GM12878 (cell line): ENCODE data around the gene MYOCD. TPM values are rescaled to one million over a fixed set of nuclear protein-coding genes. Genes with fewer than 3 reads are reported as not detected.

Source experiments
- ATAC-seq: fragments of 200-7000 bp; cut with Tn5 transposase; 3 replicates; pipeline ENCODE4 v1.9.1; 2020; ENCODE audit warnings: mild to moderate bottlenecking, moderate library complexity
- BruUV-seq: library from RNA; stranded (reverse); fragments of 400-500 nt; replicated peaks from 2 replicates; lab custom pipeline; 2021; lab: Mats Ljungman, UMichigan
- CTCF ChIA-PET: fragments of 300-600 bp; sonication (Branson Sonifier 250); formaldehyde crosslinking; extraction: SDS; loops from one replicate; lab custom pipeline; 2021; ENCODE audit warnings: inconsistent platforms; lab: Yijun Ruan, JAX
- POLR2A ChIA-PET: fragments of 350-600 bp; formaldehyde crosslinking; extraction: SDS; loops from one replicate; lab custom pipeline; 2021; ENCODE audit warnings: inconsistent platforms; lab: Charles Lee
- RAD21 ChIA-PET: fragments of 300-600 bp; sonication (Branson Sonifier 250); formaldehyde crosslinking; loops from one replicate; lab custom pipeline; 2023; ENCODE audit warnings: antibody characterized with exemption; ENCODE audit not compliant: unreplicated experiment; lab: Charles Lee
- SMC1A ChIA-PET: fragments of 300-600 bp; sonication (Branson Sonifier 250); formaldehyde crosslinking; loops from one replicate; lab custom pipeline; 2023; ENCODE audit not compliant: unreplicated experiment, uncharacterized antibody; lab: Charles Lee
- DNase-seq: peaks from one replicate; pipeline ENCODE4 v3.0.0-alpha.2; 2011; ENCODE audit warnings: low read depth, low spot score
- FAIRE-seq: peaks from 3 replicates; lab custom pipeline; 2011; peaks lifted over from hg19 to GRCh38; lab: Jason Lieb, UNC
- H2AFZ ChIP-seq: 2 replicates; pipeline ENCODE4 v1.6.0; 2011; ENCODE audit warnings: low read depth, low read length, control low read depth; ENCODE audit not compliant: control insufficient read depth
- H3K27ac ChIP-seq: 2 replicates; pipeline ENCODE4 v1.5.1; 2011; ENCODE audit warnings: control low read depth; ENCODE audit not compliant: control insufficient read depth, insufficient read depth
- H3K27me3 ChIP-seq, 2 experiments: replicated peaks in 1 of 2; 2 replicates each; pipeline versions ENCODE4 v1.6.0 to v1.6.1; 2011; ENCODE audit warnings: low read length in 1 of 2; ENCODE audit not compliant: control insufficient read depth in 2 of 2, insufficient read depth in 2 of 2
- H3K36me3 ChIP-seq, 2 experiments: 2 replicates each; pipeline ENCODE4 v1.5.1; 2011; ENCODE audit warnings: low read length in 1 of 2; ENCODE audit not compliant: control insufficient read depth in 2 of 2, insufficient read depth in 2 of 2
- H3K4me1 ChIP-seq: 2 replicates; pipeline ENCODE4 v1.6.1; 2011; ENCODE audit warnings: mild to moderate bottlenecking, low read length, moderate library complexity, mixed read lengths; ENCODE audit not compliant: control insufficient read depth, insufficient read depth
- H3K4me2 ChIP-seq: 2 replicates; pipeline ENCODE4 v1.6.0; 2011; ENCODE audit warnings: control low read depth; ENCODE audit not compliant: control insufficient read depth, insufficient read depth
- H3K4me3 ChIP-seq: fragments of 200-600 bp; sonication (generic); 2 replicates; pipeline ENCODE4 v1.5.1; 2016
- H3K79me2 ChIP-seq: 2 replicates; pipeline ENCODE4 v1.6.0; 2011; ENCODE audit warnings: low read length; ENCODE audit not compliant: control insufficient read depth, insufficient read depth
- H3K9ac ChIP-seq: 2 replicates; pipeline ENCODE4 v1.8.0; 2011; ENCODE audit warnings: low read length, control low read depth, mixed read lengths; ENCODE audit not compliant: control insufficient read depth, insufficient read depth
- H3K9me3 ChIP-seq: replicated peaks from 3 replicates; pipeline ENCODE4 v1.5.1; 2011; ENCODE audit warnings: mild to moderate bottlenecking, low read length; ENCODE audit not compliant: control insufficient read depth, insufficient read depth
- H4K20me1 ChIP-seq: 2 replicates; pipeline ENCODE4 v1.6.0; 2011; ENCODE audit not compliant: control insufficient read depth, insufficient read depth
- CBFB ChIP-seq: IDR thresholded peaks from 2 replicates; pipeline ENCODE4 v1.6.1; 2016; ENCODE audit warnings: antibody characterized with exemption, low read depth
- CBX5 ChIP-seq: sonication (generic); IDR thresholded peaks from 2 replicates; pipeline ENCODE4 v1.6.1; 2016; ENCODE audit warnings: low read depth, moderate library complexity, mild to moderate bottlenecking, inconsistent platforms
- CREB1 ChIP-seq: IDR thresholded peaks from 2 replicates; pipeline ENCODE4 v1.6.1; 2012; ENCODE audit warnings: low read depth, mild to moderate bottlenecking, inconsistent platforms
- ETV6 ChIP-seq, 2 experiments: fragments of 450-650 bp in 1 of 2; IDR thresholded peaks in 1 of 2; conservative IDR thresholded peaks in 1 of 2; 2 replicates each; pipeline ENCODE4 v1.6.1; 2014; ENCODE audit warnings: antibody characterized with exemption in 1 of 2, borderline replicate concordance in 1 of 2, low read depth in 1 of 2, mild to moderate bottlenecking in 1 of 2, moderate library complexity in 1 of 2
- EZH2 ChIP-seq: IDR thresholded peaks from 2 replicates; pipeline ENCODE4 v1.6.1; 2012; ENCODE audit warnings: low read depth, mild to moderate bottlenecking, control low read depth, inconsistent platforms, low read length, borderline replicate concordance; ENCODE audit not compliant: control insufficient read depth
- GATAD2B ChIP-seq: fragments of 450-650 bp; conservative IDR thresholded peaks from 2 replicates; pipeline ENCODE4 v1.6.1; 2017; ENCODE audit warnings: low read depth, mild to moderate bottlenecking, moderate library complexity
- NFXL1 ChIP-seq: fragments of 450-650 bp; IDR thresholded peaks from 2 replicates; pipeline ENCODE4 v1.6.1; 2017; ENCODE audit warnings: antibody characterized with exemption, mild to moderate bottlenecking, borderline replicate concordance
- RAD21 ChIP-seq: IDR thresholded peaks from 2 replicates; pipeline ENCODE4 v1.6.1; 2011; ENCODE audit warnings: mild to moderate bottlenecking, low read depth, low read length, moderate library complexity; ENCODE audit not compliant: insufficient read depth
- RAD51 ChIP-seq: fragments of 450-650 bp; IDR thresholded peaks from 2 replicates; pipeline ENCODE4 v1.6.1; 2016; ENCODE audit warnings: moderate library complexity, mild to moderate bottlenecking, inconsistent platforms
- RELA ChIP-seq: fragments of 450-650 bp; IDR thresholded peaks from 2 replicates; pipeline ENCODE4 v1.8.0; 2014; ENCODE audit warnings: borderline replicate concordance; ENCODE audit not compliant: partially characterized antibody
- WGBS: methylation state at CpG from one replicate; pipeline ENCODE4 v1.1.6; 2016; ENCODE audit warnings: low lambda C conversion rate; ENCODE audit not compliant: insufficient replicate concordance, insufficient coverage; ENCODE audit errors: missing lambda C conversion rate; 5-methylcytosine and 5-hydroxymethylcytosine counted together
- in situ Hi-C: fragments of 300-500 bp; cut with MboI; formaldehyde crosslinking; loops from 9 replicates; pipeline ENCODE4 v1.14.3; 2018; ENCODE audit warnings: mixed read lengths
- intact Hi-C: fragments of 100-400 bp; cut with micrococcal nuclease; formaldehyde crosslinking; loops from one replicate; pipeline ENCODE4 v1.14.2; 2022; ENCODE audit not compliant: unreplicated experiment
- polyA plus RNA-seq, 11 experiments: library from polyadenylated mRNA; depleted of rRNA in 4 of 11; unstranded in 6 of 11; stranded (reverse) in 5 of 11; fragments of >200 nt; fragmentation: Nextera tagmentation in 4 of 11; fragmentation: Illumina TruSeq in 1 of 11; extraction: Ambion mirVana in 4 of 11; extraction: Trizol in 1 of 11; gene quantifications; 1 replicate in 1 of 11; 2 replicates in 10 of 11; pipeline versions ENCODE4 v1.2.1 to v1.2.3, GENCODE V29; 2011 to 2016; ENCODE audit warnings: inconsistent platforms in 2 of 11, missing spikeins in 2 of 11, low read depth in 1 of 11
- total RNA-seq, 4 experiments: library from RNA; depleted of rRNA in 3 of 4; stranded (reverse); fragments of >200 nt in 3 of 4; fragmentation: Illumina TruSeq in 1 of 4; extraction: Trizol in 1 of 4; gene quantifications; 2 replicates each; pipeline versions ENCODE4 v1.2.1 to v1.2.3, GENCODE V29; 2013 to 2021
- TF ChIP-seq, protein P1 (sequence below): IDR thresholded peaks from 2 replicates; pipeline ENCODE4 v1.6.1; 2012; ENCODE audit warnings: low read length, inconsistent platforms
- TF ChIP-seq, protein P2 (sequence below): IDR thresholded peaks from 2 replicates; pipeline ENCODE4 v1.6.1; 2011; ENCODE audit warnings: borderline replicate concordance, low read depth, mild to moderate bottlenecking, moderate library complexity, mixed read lengths, low read length; ENCODE audit not compliant: insufficient read depth; ENCODE audit errors: extremely low read length
- TF ChIP-seq, protein P3 (sequence below): IDR thresholded peaks from 2 replicates; pipeline ENCODE4 v1.6.1; 2011; ENCODE audit warnings: borderline replicate concordance, low read depth, mild to moderate bottlenecking, moderate library complexity, low read length; ENCODE audit not compliant: insufficient read depth, poor library complexity, severe bottlenecking
- TF ChIP-seq, protein P4 (sequence below): IDR thresholded peaks from 2 replicates; pipeline ENCODE4 v1.6.1; 2012; ENCODE audit warnings: improper control_type of control experiment, low read depth, low read length; ENCODE audit not compliant: insufficient replicate concordance

The MYOCD gene
- total and polyA plus RNA-seq, 10 of the 15 experiments (the other 5 are each of a cell fraction or from before 2014, with no cell fraction given), result not detected

DNA sequence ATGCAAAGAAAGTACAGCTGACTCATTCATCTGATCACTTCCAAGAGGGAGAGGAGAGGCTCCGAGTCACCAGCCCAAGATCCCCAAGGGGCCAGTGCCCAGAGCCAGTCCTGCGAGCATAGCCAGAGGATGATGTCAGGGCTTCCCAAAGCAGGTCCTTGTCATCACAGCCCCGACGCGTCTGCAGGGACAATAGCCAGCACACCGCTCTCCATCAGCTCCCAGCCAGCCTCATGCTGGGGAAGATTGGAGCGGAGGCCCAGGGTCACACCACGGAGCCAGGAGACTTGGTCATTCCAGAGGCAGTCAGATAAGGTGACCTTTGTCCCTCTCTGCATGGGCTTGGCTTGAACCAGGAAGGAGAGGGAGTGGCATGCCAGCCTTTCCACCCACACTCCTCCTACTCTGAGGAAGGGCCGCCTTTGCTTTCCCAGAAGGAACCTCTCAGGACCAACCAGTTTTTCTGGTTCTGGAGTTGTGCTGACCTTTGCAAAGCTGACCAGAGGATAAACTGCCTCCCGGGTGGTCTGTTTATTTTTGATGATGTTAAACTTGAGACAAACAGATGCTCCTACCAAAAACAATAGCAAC is 65.3 kb downstream of the MYOCD start:
- CTCF ChIA-PET, result no interaction called here
- H3K4me3 ChIP-seq, result no peak overlapping the region
- DNase-seq (no peak), FAIRE-seq (no peak), ATAC-seq (no peak)
- intact Hi-C loops, result no loop called here
- RAD21 ChIA-PET, result no interaction called here
- H3K4me2 ChIP-seq, result no peak overlapping the region
- H3K36me3 ChIP-seq, result no peaks in the 10 kb centered on the region
- no peaks in the 10 kb centered on the region for H3K79me2 ChIP-seq
- H2AFZ ChIP-seq, result no peak overlapping the region
- no peak overlapping the region for H3K27ac ChIP-seq
- in situ Hi-C loops, result no loop called here
- no peak overlapping the region for H3K9ac ChIP-seq
- H3K9me3 ChIP-seq, result no peaks in the 10 kb centered on the region
- POLR2A ChIA-PET, result no interaction called here
- no TSS peak for BruUV-seq
- WGBS, result 43% methylated on average over 7 of the region's 10 CpGs
- H4K20me1 ChIP-seq, result no peaks in the 10 kb centered on the region
- H3K4me1 ChIP-seq, result no peaks in the 10 kb centered on the region
- no peaks in the 10 kb centered on the region for H3K27me3 ChIP-seq
- SMC1A ChIA-PET, result no interaction called here
- TF ChIP-seq, protein P1, sequence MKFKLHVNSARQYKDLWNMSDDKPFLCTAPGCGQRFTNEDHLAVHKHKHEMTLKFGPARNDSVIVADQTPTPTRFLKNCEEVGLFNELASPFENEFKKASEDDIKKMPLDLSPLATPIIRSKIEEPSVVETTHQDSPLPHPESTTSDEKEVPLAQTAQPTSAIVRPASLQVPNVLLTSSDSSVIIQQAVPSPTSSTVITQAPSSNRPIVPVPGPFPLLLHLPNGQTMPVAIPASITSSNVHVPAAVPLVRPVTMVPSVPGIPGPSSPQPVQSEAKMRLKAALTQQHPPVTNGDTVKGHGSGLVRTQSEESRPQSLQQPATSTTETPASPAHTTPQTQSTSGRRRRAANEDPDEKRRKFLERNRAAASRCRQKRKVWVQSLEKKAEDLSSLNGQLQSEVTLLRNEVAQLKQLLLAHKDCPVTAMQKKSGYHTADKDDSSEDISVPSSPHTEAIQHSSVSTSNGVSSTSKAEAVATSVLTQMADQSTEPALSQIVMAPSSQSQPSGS, result no peak
- TF ChIP-seq CBFB (no peak), RAD51 (no peak), CREB1 (no peak), NFXL1 (no peak), ETV6 (conservative IDR thresholded peaks at IDR 0.05 in 1 of 2, IDR thresholded peaks at IDR 0.05 in 1 of 2; ENCODE audit: borderline replicate concordance in 1 of 2, low read depth in 1 of 2) (no peak), GATAD2B (no peak), RAD21 (no peak), EZH2 (no peak), CBX5 (no peak), RELA (no peak)
- TF ChIP-seq, protein P2, sequence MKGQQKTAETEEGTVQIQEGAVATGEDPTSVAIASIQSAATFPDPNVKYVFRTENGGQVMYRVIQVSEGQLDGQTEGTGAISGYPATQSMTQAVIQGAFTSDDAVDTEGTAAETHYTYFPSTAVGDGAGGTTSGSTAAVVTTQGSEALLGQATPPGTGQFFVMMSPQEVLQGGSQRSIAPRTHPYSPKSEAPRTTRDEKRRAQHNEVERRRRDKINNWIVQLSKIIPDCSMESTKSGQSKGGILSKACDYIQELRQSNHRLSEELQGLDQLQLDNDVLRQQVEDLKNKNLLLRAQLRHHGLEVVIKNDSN, result no peak
- TF ChIP-seq, protein P3, sequence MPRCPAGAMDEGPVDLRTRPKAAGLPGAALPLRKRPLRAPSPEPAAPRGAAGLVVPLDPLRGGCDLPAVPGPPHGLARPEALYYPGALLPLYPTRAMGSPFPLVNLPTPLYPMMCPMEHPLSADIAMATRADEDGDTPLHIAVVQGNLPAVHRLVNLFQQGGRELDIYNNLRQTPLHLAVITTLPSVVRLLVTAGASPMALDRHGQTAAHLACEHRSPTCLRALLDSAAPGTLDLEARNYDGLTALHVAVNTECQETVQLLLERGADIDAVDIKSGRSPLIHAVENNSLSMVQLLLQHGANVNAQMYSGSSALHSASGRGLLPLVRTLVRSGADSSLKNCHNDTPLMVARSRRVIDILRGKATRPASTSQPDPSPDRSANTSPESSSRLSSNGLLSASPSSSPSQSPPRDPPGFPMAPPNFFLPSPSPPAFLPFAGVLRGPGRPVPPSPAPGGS, result no peak
- TF ChIP-seq, protein P4, sequence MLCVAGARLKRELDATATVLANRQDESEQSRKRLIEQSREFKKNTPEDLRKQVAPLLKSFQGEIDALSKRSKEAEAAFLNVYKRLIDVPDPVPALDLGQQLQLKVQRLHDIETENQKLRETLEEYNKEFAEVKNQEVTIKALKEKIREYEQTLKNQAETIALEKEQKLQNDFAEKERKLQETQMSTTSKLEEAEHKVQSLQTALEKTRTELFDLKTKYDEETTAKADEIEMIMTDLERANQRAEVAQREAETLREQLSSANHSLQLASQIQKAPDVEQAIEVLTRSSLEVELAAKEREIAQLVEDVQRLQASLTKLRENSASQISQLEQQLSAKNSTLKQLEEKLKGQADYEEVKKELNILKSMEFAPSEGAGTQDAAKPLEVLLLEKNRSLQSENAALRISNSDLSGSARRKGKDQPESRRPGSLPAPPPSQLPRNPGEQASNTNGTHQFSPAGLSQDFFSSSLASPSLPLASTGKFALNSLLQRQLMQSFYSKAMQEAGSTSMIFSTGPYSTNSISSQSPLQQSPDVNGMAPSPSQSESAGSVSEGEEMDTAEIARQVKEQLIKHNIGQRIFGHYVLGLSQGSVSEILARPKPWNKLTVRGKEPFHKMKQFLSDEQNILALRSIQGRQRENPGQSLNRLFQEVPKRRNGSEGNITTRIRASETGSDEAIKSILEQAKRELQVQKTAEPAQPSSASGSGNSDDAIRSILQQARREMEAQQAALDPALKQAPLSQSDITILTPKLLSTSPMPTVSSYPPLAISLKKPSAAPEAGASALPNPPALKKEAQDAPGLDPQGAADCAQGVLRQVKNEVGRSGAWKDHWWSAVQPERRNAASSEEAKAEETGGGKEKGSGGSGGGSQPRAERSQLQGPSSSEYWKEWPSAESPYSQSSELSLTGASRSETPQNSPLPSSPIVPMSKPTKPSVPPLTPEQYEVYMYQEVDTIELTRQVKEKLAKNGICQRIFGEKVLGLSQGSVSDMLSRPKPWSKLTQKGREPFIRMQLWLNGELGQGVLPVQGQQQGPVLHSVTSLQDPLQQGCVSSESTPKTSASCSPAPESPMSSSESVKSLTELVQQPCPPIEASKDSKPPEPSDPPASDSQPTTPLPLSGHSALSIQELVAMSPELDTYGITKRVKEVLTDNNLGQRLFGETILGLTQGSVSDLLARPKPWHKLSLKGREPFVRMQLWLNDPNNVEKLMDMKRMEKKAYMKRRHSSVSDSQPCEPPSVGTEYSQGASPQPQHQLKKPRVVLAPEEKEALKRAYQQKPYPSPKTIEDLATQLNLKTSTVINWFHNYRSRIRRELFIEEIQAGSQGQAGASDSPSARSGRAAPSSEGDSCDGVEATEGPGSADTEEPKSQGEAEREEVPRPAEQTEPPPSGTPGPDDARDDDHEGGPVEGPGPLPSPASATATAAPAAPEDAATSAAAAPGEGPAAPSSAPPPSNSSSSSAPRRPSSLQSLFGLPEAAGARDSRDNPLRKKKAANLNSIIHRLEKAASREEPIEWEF, result no peak
